COLO668 (cell line): Measurements from ENCODE around the gene RPL22L1.
"Not testable (repeated sequence)": the region's sequence is repeated elsewhere in the genome, so short reads cannot be mapped to it uniquely, and the experiment has no call there.

Source experiments
- DNase-seq: peaks from one replicate; lab custom pipeline; 2025; ENCODE audit not compliant: unreplicated experiment; lab: John Stamatoyannopoulos, UW

The RPL22L1 gene

GRCh38 chr3:170869645-170870593 is at the start of gene RPL22L1:
TSS of gene RPL22L1 (minus strand) at chr3:170870195. CDS start at chr3:170870167, 28 bp downstream.
- no peak for DNase-seq

- no peak for DNase-seq
Measured at GRCh38 chr3:170918715-170919114, 48.7 kb upstream of the RPL22L1 start.

- DNase-seq = no peak
Measured at GRCh38 chr3:170914690-170915089, 44.7 kb upstream of the RPL22L1 start.

GRCh38 chr3:170914212-170914611 is 44.2 kb upstream of the RPL22L1 start:
- no peak for DNase-seq

- no peak for DNase-seq
Measured at GRCh38 chr3:170911051-170911450, 41.1 kb upstream of the RPL22L1 start.

- DNase-seq = no peak
Measured at GRCh38 chr3:170910542-170910941, 40.5 kb upstream of the RPL22L1 start.

- DNase-seq = no peak
Measured at GRCh38 chr3:170909129-170909903, 39.3 kb upstream of the RPL22L1 start.

- DNase-seq = peak; percentile 85
Measured at GRCh38 chr3:170908235-170909116, 38.5 kb upstream of the RPL22L1 start, which contains the start of gene EIF5A2. TSS of gene EIF5A2 (minus strand) at chr3:170908637. CDS start at chr3:170907806, 831 bp downstream.

GRCh38 chr3:170907637-170908234 is 37.7 kb upstream of the RPL22L1 start:
- no peak for DNase-seq

- no peak for DNase-seq
Measured at GRCh38 chr3:170905862-170906261, 35.9 kb upstream of the RPL22L1 start.

GRCh38 chr3:170903123-170903522 is 33.1 kb upstream of the RPL22L1 start:
- DNase-seq = no peak

- DNase-seq = no peak
Measured at GRCh38 chr3:170899455-170899854, 29.5 kb upstream of the RPL22L1 start.

- DNase-seq = no peak
Measured at GRCh38 chr3:170897978-170898377, 28.0 kb upstream of the RPL22L1 start.

- not testable (repeated sequence) for DNase-seq
Measured at GRCh38 chr3:170897199-170897598, 27.2 kb upstream of the RPL22L1 start.

- no peak for DNase-seq
Measured at GRCh38 chr3:170896781-170897180, 26.8 kb upstream of the RPL22L1 start.

GRCh38 chr3:170896333-170896732 is 26.3 kb upstream of the RPL22L1 start:
- DNase-seq = not testable (repeated sequence)

- DNase-seq = no peak
Measured at GRCh38 chr3:170893895-170894294, 23.9 kb upstream of the RPL22L1 start.

- no peak for DNase-seq
Measured at GRCh38 chr3:170889630-170890029, 19.6 kb upstream of the RPL22L1 start.

- no peak for DNase-seq
Measured at GRCh38 chr3:170889132-170889531, 19.1 kb upstream of the RPL22L1 start.
